Endodermal cell (in vitro differentiated cells): ENCODE results near the gene MBOAT7. TPM values are rescaled to one million over a fixed set of nuclear protein-coding genes. Genes with fewer than 3 reads are reported as not detected.

ENCODE experiments used
- DNase-seq: peaks from one replicate; pipeline ENCODE4 v3.0.0-alpha.2; 2017
- H3K27ac ChIP-seq: 2 replicates; pipeline ENCODE4 v1.5.1; 2013; ENCODE audit warnings: mild to moderate bottlenecking, low read depth, low read length, moderate library complexity
- H3K27me3 ChIP-seq: 2 replicates; pipeline ENCODE4 v1.6.1; 2013; ENCODE audit warnings: mild to moderate bottlenecking, low read length, moderate library complexity; ENCODE audit not compliant: insufficient read depth, control insufficient read depth, poor library complexity, severe bottlenecking
- H3K36me3 ChIP-seq: 2 replicates; pipeline ENCODE4 v1.7.0; 2013; ENCODE audit warnings: mild to moderate bottlenecking, low read length, moderate library complexity; ENCODE audit not compliant: control insufficient read depth, insufficient read depth
- H3K4me1 ChIP-seq: one replicate; pipeline ENCODE4 v1.7.0; 2013; ENCODE audit warnings: low read length; ENCODE audit not compliant: control insufficient read depth, insufficient read depth
- H3K4me3 ChIP-seq: 2 replicates; pipeline ENCODE4 v1.5.1; 2013; ENCODE audit warnings: mild to moderate bottlenecking, low read length, moderate library complexity
- H3K9ac ChIP-seq: 2 replicates; pipeline ENCODE4 v1.6.1; 2013; ENCODE audit warnings: mild to moderate bottlenecking, low read length, moderate library complexity; ENCODE audit not compliant: poor library complexity, severe bottlenecking; ENCODE audit errors: extremely low read depth
- H3K9me3 ChIP-seq: 2 replicates; pipeline ENCODE4 v1.6.1; 2013; ENCODE audit warnings: mild to moderate bottlenecking, low read length, moderate library complexity; ENCODE audit not compliant: control insufficient read depth
- H3K27ac Mint-ChIP-seq: 2 replicates; pipeline ENCODE4 v1.8.0; 2020; ENCODE audit warnings: mixed read lengths
- H3K27me3 Mint-ChIP-seq: 2 replicates; pipeline ENCODE4 v1.8.0; 2021; ENCODE audit warnings: mild to moderate bottlenecking, mixed read lengths; ENCODE audit not compliant: insufficient read depth
- H3K36me3 Mint-ChIP-seq: 2 replicates; pipeline ENCODE4 v1.8.0; 2020; ENCODE audit warnings: low read depth, mixed read lengths
- H3K4me1 Mint-ChIP-seq: 2 replicates; pipeline ENCODE4 v1.8.0; 2020; ENCODE audit warnings: mixed read lengths
- H3K4me3 Mint-ChIP-seq: 2 replicates; pipeline ENCODE4 v1.8.0; 2020; ENCODE audit warnings: mild to moderate bottlenecking, moderate library complexity, mixed read lengths
- H3K9me3 Mint-ChIP-seq: 2 replicates; pipeline ENCODE4 v1.8.0; 2020; ENCODE audit warnings: mild to moderate bottlenecking, mixed read lengths
- WGBS, 2 experiments: methylation state at CpG; one replicate each; pipeline versions ENCODE4 v1.1.5 to v1.1.7; 2013; ENCODE audit warnings: missing lambda C conversion rate in 2 of 2, mixed read lengths in 1 of 2; ENCODE audit not compliant: insufficient coverage in 1 of 2, insufficient read length in 1 of 2; 5-methylcytosine and 5-hydroxymethylcytosine counted together
- total RNA-seq, 2 donors: library from RNA; stranded (reverse); fragmentation: NEBNext Ultra II Directional in 1 of 2; extraction: Animal tissue kit (Norgen Biotek cat#: 25700) in 1 of 2; gene quantifications; 2 replicates in 1 of 2; 3 replicates in 1 of 2; pipeline ENCODE4 v1.2.1, GENCODE V29; 2021
- TF ChIP-seq, protein P1 (sequence below): fragments of 200-600 bp; sonication (generic); conservative IDR thresholded peaks from 2 replicates; pipeline ENCODE4 v1.5.0; 2021; ENCODE audit warnings: antibody characterized with exemption, mild to moderate bottlenecking

MBOAT7 gene
- total RNA-seq, 2 donors from 2014 or later = 126 to 131 TPM

- peaks cover 14% of the 10 kb centered on the region for H3K4me1 Mint-ChIP-seq
- H3K4me3 Mint-ChIP-seq = peak overlapping the region; percentile 76
- H3K36me3 Mint-ChIP-seq = peaks cover 50% of the 10 kb centered on the region
- Histone ChIP-seq H3K4me1 (no peaks in the 10 kb centered on the region), H3K4me3 (peak overlapping the region; percentile 96), H3K27me3 (no peaks in the 10 kb centered on the region), H3K36me3 (peaks cover 39% of the 10 kb centered on the region), H3K9me3 (no peaks in the 10 kb centered on the region), H3K9ac (peak overlapping the region; percentile 88), H3K27ac (peak overlapping the region; percentile 98)
- H3K9me3 Mint-ChIP-seq = no peaks in the 10 kb centered on the region
- TF ChIP-seq, protein P1, sequence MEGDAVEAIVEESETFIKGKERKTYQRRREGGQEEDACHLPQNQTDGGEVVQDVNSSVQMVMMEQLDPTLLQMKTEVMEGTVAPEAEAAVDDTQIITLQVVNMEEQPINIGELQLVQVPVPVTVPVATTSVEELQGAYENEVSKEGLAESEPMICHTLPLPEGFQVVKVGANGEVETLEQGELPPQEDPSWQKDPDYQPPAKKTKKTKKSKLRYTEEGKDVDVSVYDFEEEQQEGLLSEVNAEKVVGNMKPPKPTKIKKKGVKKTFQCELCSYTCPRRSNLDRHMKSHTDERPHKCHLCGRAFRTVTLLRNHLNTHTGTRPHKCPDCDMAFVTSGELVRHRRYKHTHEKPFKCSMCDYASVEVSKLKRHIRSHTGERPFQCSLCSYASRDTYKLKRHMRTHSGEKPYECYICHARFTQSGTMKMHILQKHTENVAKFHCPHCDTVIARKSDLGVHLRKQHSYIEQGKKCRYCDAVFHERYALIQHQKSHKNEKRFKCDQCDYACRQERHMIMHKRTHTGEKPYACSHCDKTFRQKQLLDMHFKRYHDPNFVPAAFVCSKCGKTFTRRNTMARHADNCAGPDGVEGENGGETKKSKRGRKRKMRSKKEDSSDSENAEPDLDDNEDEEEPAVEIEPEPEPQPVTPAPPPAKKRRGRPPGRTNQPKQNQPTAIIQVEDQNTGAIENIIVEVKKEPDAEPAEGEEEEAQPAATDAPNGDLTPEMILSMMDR = no peak
- H3K27ac Mint-ChIP-seq = peak overlapping the region; percentile 100
- H3K27me3 Mint-ChIP-seq = no peaks in the 10 kb centered on the region
- DNase-seq = peak; percentile 100
- WGBS, 2 experiments = 0% methylated on average over 7 to 65 of the region's 65 CpGs
Measured at GRCh38 chr19:54189735-54190502, 539 bp upstream of the MBOAT7 start.

DNA sequence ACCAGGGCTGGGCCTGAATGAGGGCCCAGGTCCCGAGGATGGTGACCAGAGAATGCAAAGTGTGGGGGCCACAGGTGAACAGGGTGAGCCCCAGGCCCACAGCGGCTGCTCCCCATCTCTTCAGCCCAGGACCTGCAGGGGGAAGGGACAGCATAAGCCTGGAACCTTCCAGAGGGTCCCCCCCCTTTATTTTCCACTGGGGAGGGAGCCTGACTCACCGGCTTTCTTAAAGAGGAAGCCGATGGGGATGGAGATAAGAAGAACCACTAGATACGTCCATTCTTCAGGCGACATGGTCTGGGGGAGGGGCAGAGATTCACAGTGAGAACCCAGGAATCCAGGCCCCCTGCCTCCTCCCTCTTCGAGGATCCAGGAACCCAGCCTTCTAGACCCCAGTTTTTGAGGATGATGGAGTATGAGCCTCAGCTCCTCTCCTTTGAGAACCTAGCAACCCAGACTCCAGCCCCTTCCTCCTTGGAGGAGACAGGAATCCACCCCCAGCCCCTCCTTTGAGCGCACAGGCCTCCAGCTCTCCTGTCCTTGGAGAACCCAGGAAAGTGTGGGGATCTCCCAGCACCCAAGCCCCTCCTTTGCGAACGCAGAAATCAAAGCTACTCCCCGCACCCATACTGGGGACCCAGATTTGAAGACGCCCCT, 1.0 kb downstream of the MBOAT7 start:
- peak overlapping the region; percentile 88 for H3K9ac ChIP-seq
- H3K36me3 ChIP-seq = peaks cover 36% of the 10 kb centered on the region
- DNase-seq = peak; percentile 62
- Mint-ChIP-seq H3K4me1 (peaks cover 14% of the 10 kb centered on the region), H3K4me3 (peak overlapping the region; percentile 76), H3K9me3 (no peaks in the 10 kb centered on the region), H3K27ac (peak overlapping the region; percentile 88), H3K36me3 (peaks cover 45% of the 10 kb centered on the region), H3K27me3 (no peaks in the 10 kb centered on the region)
- WGBS, 2 experiments = 9 to 31% methylated on average over 8 to 11 of the region's 12 CpGs
- H3K4me1 ChIP-seq = no peaks in the 10 kb centered on the region
- TF ChIP-seq, protein P1 = no peak
- H3K27ac ChIP-seq = no peak overlapping the region
- peak overlapping the region; percentile 87 for H3K4me3 ChIP-seq
- no peaks in the 10 kb centered on the region for H3K27me3 ChIP-seq
- no peaks in the 10 kb centered on the region for H3K9me3 ChIP-seq

- peak overlapping the region; percentile 76 for H3K4me3 Mint-ChIP-seq
- H3K9me3 Mint-ChIP-seq = no peaks in the 10 kb centered on the region
- H3K27ac Mint-ChIP-seq = no peak overlapping the region
- Histone ChIP-seq H3K27me3 (no peaks in the 10 kb centered on the region), H3K4me3 (no peak overlapping the region), H3K9ac (no peak overlapping the region), H3K4me1 (no peaks in the 10 kb centered on the region), H3K36me3 (peaks cover 29% of the 10 kb centered on the region), H3K27ac (no peak overlapping the region), H3K9me3 (no peaks in the 10 kb centered on the region)
- DNase-seq = no peak
- 96 to 100% methylated on average over 1 to 11 of the region's 11 CpGs for WGBS, 2 experiments
- no peaks in the 10 kb centered on the region for H3K27me3 Mint-ChIP-seq
- peaks cover 41% of the 10 kb centered on the region for H3K36me3 Mint-ChIP-seq
- H3K4me1 Mint-ChIP-seq = peaks cover 8% of the 10 kb centered on the region
- TF ChIP-seq, protein P1 = no peak
Measured at GRCh38 chr19:54186934-54187381, 2.4 kb downstream of the MBOAT7 start.
